ENCODE measurements around the gene C12orf57. TPM values are rescaled to one million over a fixed set of nuclear protein-coding genes. Genes with fewer than 3 reads are reported as not detected.

The C12orf57 gene
- polyA plus RNA-seq, 2 of the 4 experiments (the other 2 are of a cell fraction), result 261 to 466 TPM

DNA sequence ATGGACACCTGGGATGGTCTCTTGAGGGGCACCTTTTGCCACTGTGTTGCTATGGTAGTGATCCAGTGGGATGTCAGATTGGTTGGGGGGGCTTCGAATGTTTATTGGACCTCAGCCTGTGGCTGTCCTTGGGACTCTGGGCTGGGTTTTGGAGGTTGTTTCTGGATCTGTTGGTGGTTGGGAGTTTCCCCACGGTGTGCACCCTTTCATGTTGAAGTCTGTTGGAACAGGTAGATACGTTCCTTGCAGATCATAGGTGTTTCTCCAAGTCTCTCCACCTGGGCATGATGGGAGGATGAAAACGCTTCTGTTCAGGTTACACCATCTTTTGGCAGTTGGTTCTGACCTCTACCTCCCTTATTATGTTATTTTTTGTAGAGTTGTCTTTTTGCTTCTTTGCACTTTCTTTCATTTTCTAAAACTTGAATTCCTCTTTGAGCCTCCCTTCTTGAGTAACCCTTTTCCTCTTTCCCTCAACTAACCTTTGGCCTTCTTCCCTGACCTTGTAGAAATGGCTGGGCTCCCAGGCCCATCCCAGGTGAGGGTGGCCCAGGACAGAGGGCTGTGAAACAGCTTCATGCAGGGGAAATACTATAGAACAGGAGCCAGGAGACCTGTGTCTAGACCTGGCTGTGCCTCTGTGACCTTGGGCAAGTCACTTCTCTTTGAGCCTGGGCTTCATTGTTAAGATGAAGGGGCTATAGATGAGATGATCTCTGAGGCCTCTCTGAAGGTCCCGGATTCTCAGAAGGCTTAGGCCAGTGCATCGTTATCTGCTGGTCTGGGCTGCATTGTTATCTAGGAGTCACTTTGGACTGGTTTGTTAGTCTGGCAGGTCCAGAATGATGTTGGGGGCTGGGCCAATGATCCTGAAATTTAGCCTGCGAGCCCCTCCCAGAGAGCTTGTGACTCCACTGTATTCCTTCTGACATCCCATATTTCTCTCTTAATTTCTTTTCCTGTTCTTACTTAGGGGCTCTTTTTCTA, 14.1 kb upstream of the C12orf57 start:
- WGBS (ENCODE audit: missing lambda C conversion rate), result 85% methylated on average over 7 of the region's 7 CpGs
- POLR2A ChIA-PET, result interaction anchor here (1.7 to 2.1 kb wide), 2 partner anchors 8 to 14 kb away, joined by 5 to 9 read pairs; partner anchors contain the start of genes C12orf57 and RNU7-1
- Histone ChIP-seq H3K27ac (peak overlapping the region; percentile 99 to 100; a peak in 5 of 6 replicates), H3K4me1 (peaks cover 64% of the 10 kb centered on the region), H3K4me3 (peak overlapping the region; percentile 93), H3K9me3 (no peaks in the 10 kb centered on the region), H3K4me2 (peak overlapping the region; percentile 74)
- TF ChIP-seq RAD21 (conservative IDR thresholded peaks at IDR 0.05 in 1 of 2, IDR thresholded peaks at IDR 0.05 in 1 of 2) (no peak), MAZ (IDR thresholded peaks at IDR 0.05; ENCODE audit: borderline replicate concordance, low read depth, low read length) (no peak), CBX2 (IDR thresholded peaks at IDR 0.05; ENCODE audit: borderline replicate concordance, low read depth) (no peak), NFE2L2 (conservative IDR thresholded peaks at IDR 0.05; ENCODE audit: low read length) (no peak), BHLHE40 (IDR thresholded peaks at IDR 0.05; ENCODE audit: low read depth, low read length) (no peak), ELK1 (IDR thresholded peaks at IDR 0.05; ENCODE audit: low read depth, low read length) (no peak), CBX8 (IDR thresholded peaks at IDR 0.05) (no peak), SREBF2 (IDR thresholded peaks at IDR 0.05) (no peak), ZFP36 (IDR thresholded peaks at IDR 0.05; ENCODE audit: borderline replicate concordance, partially characterized antibody) (no peak), POLR2AphosphoS2 (conservative IDR thresholded peaks at IDR 0.05; ENCODE audit: low read length) (no peak), RARB (CRISPR knock-in tag; IDR thresholded peaks at IDR 0.05) (no peak), CHD4 (IDR thresholded peaks at IDR 0.05; ENCODE audit: borderline replicate concordance) (no peak), ZC3H11A (IDR thresholded peaks at IDR 0.05) (no peak), HOXA7 (CRISPR knock-in tag; IDR thresholded peaks at IDR 0.05) (no peak), POLR2A (IDR thresholded peaks at IDR 0.05; ENCODE audit: low read length) (no peak), HEYL (CRISPR knock-in tag; IDR thresholded peaks at IDR 0.05) (no peak)
- TF ChIP-seq, protein P1, sequence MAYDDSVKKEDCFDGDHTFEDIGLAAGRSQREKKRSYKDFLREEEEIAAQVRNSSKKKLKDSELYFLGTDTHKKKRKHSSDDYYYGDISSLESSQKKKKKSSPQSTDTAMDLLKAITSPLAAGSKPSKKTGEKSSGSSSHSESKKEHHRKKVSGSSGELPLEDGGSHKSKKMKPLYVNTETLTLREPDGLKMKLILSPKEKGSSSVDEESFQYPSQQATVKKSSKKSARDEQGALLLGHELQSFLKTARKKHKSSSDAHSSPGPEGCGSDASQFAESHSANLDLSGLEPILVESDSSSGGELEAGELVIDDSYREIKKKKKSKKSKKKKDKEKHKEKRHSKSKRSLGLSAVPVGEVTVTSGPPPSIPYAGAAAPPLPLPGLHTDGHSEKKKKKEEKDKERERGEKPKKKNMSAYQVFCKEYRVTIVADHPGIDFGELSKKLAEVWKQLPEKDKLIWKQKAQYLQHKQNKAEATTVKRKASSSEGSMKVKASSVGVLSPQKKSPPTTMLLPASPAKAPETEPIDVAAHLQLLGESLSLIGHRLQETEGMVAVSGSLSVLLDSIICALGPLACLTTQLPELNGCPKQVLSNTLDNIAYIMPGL (CRISPR knock-in tag; IDR thresholded peaks at IDR 0.05; ENCODE audit: borderline replicate concordance), result no peak
- TF ChIP-seq, protein P2, sequence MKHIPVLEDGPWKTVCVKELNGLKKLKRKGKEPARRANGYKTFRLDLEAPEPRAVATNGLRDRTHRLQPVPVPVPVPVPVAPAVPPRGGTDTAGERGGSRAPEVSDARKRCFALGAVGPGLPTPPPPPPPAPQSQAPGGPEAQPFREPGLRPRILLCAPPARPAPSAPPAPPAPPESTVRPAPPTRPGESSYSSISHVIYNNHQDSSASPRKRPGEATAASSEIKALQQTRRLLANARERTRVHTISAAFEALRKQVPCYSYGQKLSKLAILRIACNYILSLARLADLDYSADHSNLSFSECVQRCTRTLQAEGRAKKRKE (CRISPR knock-in tag; IDR thresholded peaks at IDR 0.05; ENCODE audit: low read depth), result no peak
- DNase-seq (ENCODE audit: low read depth in 1 of 2, low spot score in 1 of 2) (no peak), FAIRE-seq (no peak), ATAC-seq (no peak)
- CTCF ChIA-PET, result interaction anchor here (1.1 to 18.2 kb wide), 6 partner anchors 13 to 59 kb away, joined by 3 to 370 read pairs (median 8); partner anchors contain the start of genes C12orf57, PTPN6, RNU7-1 and SPSB2

- WGBS (ENCODE audit: missing lambda C conversion rate), result 90% methylated on average over 1 of the region's 1 CpG
- DNase-seq (ENCODE audit: low read depth in 1 of 2, low spot score in 1 of 2) (no peak), FAIRE-seq (no peak), ATAC-seq (no peak)
- ChIA-PET POLR2A (interaction anchor here (1.6 to 2.2 kb wide), 2 partner anchors 11 to 66 kb away, joined by 4 to 7 read pairs; partner anchors contain the start of genes C12orf57, RNU7-1 and TPI1), CTCF (interaction anchor here (1.4 to 22.6 kb wide), 5 partner anchors 5 to 62 kb away, joined by 4 to 370 read pairs (median 183); partner anchors contain the start of genes ATN1, C12orf57, PTPN6 and RNU7-1)
- H3K4me2 ChIP-seq, result no peak overlapping the region
- no peak overlapping the region for H3K27ac ChIP-seq
- no peaks in the 10 kb centered on the region for H3K9me3 ChIP-seq
- H3K4me1 ChIP-seq, result peaks cover 53% of the 10 kb centered on the region
- no peak overlapping the region for H3K4me3 ChIP-seq
- TF ChIP-seq, protein P3, sequence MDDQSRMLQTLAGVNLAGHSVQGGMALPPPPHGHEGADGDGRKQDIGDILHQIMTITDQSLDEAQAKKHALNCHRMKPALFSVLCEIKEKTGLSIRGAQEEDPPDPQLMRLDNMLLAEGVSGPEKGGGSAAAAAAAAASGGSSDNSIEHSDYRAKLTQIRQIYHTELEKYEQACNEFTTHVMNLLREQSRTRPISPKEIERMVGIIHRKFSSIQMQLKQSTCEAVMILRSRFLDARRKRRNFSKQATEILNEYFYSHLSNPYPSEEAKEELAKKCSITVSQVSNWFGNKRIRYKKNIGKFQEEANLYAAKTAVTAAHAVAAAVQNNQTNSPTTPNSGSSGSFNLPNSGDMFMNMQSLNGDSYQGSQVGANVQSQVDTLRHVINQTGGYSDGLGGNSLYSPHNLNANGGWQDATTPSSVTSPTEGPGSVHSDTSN (IDR thresholded peaks at IDR 0.05), result no peak
- TF ChIP-seq ZFP36 (IDR thresholded peaks at IDR 0.05; ENCODE audit: borderline replicate concordance, partially characterized antibody), result no peak
- TF ChIP-seq HOXB5 (CRISPR knock-in tag; IDR thresholded peaks at IDR 0.05), result no peak
- TF ChIP-seq HOXB13 (CRISPR knock-in tag; IDR thresholded peaks at IDR 0.05; ENCODE audit: low read depth), result no peak
- no peak for TF ChIP-seq KDM1A (IDR thresholded peaks at IDR 0.05; ENCODE audit: low read depth)
- no peak for TF ChIP-seq BCL3 (IDR thresholded peaks at IDR 0.05)
- no peak for TF ChIP-seq NFE2L2 (conservative IDR thresholded peaks at IDR 0.05; ENCODE audit: low read length)
- no peak for TF ChIP-seq KDM5A (IDR thresholded peaks at IDR 0.05)
- no peak for TF ChIP-seq ZC3H11A (IDR thresholded peaks at IDR 0.05)
- TF ChIP-seq, protein P4, sequence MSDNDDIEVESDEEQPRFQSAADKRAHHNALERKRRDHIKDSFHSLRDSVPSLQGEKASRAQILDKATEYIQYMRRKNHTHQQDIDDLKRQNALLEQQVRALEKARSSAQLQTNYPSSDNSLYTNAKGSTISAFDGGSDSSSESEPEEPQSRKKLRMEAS (IDR thresholded peaks at IDR 0.05), result no peak
Measured at GRCh38 chr12:6932766-6933165, 11.1 kb upstream of the C12orf57 start.

Measured in A549 (cell line).